GM19452 (cell line): Measurements from ENCODE around the gene SLC2A11.
A peak's percentile ranks its signal among the peaks of the same experiment; 100 is the strongest.
"Not testable (repeated sequence)": the region's sequence is repeated elsewhere in the genome, so short reads cannot be mapped to it uniquely, and the experiment has no call there.

Experiments
- ATAC-seq: cut with Tn5 transposase; IDR thresholded peaks from one replicate; pipeline ENCODE4 v1.9.1; 2021; ENCODE audit not compliant: unreplicated experiment

Gene SLC2A11

DNA sequence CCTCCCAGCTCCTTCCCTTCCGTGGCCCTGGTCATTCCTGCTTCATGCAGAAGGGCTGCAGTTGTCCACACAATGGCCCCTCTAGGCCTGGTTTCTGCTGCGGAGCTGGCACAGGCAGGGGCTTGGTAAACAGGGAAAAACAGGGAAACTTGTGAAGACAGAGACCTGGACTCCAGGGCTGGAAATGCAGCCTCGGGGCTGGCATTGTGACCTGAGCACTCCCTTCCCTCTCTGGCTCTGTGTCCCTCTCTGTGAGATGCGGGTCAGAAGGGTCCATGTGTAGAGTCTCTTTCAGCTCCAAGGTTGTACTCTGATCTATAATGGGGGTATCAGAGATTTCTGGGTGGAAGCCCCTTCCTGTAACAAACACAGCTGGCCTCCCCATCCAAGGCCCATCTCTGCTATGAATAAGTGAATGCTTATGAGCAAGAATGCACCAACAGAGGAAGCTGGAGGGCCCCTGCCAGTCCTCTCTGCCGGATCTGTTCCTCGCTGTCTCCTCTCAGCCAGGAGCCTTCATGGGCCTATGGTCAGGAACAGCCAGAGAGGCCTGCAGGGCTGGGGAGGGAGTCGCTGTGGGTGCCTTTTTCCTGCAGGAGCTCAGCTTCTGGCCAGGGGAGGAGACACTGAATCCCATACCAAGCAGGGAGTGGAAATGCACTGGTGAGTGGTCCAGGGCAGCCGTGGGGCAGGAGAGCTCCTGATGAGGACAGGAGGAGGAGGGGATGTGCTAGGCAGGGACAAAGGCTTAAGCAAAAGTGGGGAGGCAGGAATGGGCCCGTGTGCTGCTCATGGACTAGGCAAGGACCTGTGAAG, 12.2 kb upstream of the SLC2A11 start:
- ATAC-seq: no peak

DNA sequence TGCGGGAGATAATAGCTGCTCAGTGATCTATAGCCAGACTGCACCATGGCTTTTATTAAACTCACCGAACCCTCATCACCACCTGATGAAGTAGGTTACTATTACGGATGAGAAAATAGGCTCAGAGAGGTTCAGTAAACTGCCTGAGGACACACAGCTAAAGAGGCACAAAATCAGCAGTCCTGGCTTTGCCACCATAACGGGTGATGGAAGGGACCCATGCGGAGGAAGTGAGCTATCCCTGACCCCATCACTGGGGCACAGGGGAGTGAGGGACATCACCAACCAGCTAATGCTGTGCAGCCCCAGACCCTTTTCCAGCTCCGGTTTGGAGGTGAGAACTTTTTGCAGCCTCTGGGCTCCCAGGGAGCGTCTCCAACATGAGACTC, 11.6 kb upstream of the SLC2A11 start:
- no peak for ATAC-seq

DNA sequence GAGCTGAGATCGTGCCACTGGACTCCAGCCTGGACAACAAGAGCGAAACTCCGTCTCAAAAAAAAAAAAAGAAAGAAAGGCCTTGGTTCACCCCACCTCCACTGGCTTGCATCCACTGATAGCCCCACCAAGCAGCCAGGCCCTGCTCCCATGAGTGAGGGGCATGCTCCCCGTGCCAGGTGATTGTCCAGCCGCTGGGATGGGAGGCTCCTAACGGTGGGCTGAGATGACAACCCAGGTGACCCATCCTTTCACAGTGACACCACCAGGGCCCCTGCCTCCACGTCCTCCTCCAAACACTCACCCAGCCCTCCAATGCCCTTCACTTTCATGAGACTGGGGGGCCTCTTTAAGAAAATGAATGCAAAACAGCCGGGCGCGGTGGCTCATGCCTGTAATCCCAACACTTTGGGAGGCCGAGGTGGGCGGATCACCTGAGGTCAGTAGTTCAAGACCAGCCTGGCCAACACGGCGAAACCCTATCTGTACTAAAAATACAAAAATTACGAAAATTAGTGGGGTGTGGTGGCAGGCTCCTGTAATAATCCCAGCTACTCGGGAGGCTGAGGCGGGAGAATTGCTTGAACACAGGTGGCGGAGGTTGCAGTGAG, 10.3 kb upstream of the SLC2A11 start:
- no peak for ATAC-seq

DNA sequence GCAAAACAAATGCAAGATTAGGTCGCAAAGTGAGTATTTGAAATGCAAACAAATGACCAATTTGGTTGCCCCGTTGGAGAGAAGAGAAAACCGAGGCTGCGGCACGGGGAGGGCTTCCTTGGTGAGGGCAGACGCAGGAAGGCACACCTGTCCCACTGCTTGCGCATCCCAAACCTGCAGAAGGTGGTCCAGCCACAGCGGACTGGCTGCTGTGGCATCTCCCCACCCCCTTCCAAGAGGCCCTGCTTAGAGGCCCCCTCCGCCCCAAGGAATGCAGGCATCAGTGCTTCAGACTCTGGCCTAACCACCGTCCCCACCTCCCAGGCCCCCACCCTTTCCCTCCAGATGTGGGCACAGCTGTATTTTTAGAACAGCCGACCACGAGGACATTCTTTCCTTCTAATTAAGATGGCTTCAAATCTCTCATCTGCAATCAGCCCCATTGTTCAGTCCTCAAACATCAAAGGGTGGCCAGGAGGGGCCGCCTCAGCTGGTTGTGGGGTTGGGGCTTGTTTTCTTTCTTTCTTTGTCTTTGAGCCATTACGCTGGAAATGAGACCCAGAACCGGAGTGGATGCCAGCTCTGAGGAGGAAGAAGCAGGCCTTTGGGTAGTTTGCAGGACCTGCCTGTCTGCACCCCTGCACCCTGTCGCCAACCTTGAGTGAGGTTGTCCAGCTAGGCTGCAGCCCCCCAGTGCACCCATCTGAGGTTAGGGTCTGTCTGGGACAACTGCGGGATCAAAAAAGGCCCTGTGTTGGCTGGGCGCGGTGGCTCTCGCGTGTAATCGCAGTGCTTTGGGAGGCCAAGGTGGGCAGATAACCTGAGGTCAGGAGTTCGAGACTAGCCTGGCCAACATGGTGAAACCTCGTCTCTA, 9.4 kb upstream of the SLC2A11 start:
- ATAC-seq: no peak

DNA sequence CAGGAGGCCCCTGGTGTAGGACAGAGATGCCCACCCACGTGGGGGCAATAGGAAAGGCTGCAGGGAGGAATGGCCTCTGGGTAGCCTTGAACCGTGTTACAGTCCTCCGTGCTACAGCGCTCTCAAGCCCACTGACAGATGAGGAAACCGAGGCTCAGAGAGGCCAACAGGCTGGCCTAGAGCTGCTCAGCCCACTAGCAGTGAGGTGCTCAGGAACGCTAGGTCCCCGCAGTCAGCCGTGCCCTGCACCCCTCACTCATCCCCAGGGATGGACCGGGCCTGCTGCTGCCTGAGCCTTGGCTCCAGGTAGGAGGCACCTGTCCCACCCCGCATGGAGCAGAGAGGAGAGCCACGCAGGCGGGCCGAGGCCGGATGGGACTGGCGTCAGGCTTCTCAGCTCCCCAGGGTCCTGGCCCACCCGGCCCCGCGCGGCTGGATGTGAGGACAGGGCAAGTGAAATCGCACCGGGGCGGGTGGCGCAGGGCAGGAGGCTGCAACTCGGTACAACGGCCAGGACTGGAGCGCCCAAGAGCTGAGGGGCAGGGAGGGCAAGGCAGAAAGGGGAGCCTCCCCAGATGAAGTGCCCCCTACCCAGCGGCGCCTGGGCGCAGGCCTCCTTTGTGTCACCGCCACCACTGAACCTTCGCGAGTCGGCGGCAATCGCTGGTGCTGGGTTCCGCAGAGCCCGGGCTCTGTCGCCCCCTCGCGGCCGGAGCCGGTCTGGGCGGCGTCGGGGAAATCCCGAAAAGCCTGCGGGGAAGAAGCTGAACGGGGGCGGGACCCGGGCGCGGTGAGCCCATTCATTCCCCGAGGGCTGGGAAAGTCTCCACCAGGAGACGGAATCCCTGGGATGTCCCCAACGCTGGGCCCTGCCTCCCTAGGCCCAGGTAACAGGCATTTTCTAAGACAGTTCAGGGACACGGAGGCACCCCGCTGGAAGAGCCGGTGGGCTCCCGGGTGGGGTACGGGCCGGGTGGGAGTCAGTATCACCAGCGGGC, 8.4 kb upstream of the SLC2A11 start:
- no peak for ATAC-seq

DNA sequence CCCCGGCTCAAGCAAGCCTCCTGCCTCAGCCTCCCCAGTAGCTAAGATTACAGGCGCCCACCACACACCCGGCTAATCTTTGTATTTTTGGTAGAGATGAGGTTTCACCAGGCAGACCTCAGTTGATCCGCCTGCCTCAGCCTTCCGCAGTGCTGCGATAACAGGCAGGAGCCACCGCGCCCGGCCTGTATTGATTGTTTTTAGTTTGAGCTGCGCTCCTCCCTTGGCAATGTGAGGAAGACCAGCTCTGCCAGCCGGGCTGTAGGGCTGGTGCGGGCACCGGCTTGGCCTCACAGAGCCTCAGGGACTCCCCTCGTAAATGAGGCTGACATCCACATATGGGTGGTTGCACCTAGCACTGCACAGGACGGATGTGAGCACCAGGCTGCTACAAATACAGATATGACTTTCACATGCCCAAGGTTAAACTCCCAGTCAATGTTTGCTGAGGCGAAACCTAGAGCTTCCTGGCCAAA, 7.5 kb upstream of the SLC2A11 start:
- ATAC-seq: peak; percentile 85

DNA sequence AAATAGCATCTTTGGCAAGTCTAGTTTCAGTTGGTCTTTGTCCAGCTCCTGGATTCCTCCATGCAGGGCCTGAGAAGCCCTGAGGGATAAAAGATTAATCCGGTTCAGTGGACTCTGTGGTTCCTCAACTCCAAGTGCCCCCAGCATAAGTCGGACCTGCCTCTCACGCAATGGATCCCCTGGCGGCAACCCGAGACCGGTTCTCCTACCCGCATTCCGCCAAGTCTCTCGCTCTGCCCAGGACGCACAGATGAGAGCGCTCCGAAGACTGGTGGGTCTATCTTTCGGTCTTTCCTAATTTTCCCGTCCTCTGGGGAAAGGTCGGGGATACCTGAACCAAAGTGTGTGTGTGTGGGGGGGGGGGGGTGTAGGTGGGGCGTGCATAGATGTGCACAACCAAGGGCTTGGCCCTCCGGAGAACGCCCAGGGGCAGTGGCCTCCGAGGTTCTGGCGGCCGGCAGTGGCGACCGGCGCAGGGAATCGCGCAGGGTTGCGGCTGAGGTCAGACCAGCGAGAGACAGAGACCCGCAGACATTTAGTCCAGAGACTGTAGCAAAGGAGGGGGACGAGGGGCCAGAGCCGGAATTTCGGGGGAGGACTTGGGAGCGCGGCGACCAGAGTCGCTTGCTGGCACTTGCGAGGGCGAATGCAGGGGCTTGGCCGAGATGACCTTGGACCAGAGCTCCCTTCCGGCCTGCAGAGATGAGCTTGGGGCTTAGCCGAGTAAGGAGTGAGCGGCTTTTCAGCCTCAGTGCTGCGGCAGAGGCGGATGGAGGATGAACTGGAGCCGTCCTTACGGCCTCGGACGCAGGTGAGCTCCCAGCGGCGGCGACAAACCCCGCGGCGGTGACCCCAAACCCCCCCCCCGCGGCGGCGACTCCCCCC, 712 bp upstream of the SLC2A11 start:
- peak; percentile 50 for ATAC-seq

DNA sequence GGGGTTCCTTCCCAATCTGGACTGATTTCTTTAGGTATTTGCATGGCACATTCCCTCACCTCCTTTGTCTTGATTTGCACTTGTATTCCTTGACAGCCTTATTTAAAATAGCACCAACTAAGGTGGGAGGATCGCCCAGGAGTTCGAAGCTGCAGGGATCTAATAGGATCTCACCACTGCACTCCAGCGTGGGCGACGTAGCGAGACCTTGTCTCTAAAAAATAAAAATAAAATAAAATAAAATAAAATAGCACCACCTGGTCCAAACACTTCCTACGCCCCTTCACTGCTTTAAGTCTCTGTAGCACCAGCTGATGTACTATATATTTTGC, 775 bp downstream of the SLC2A11 start:
- ATAC-seq: no peak

DNA sequence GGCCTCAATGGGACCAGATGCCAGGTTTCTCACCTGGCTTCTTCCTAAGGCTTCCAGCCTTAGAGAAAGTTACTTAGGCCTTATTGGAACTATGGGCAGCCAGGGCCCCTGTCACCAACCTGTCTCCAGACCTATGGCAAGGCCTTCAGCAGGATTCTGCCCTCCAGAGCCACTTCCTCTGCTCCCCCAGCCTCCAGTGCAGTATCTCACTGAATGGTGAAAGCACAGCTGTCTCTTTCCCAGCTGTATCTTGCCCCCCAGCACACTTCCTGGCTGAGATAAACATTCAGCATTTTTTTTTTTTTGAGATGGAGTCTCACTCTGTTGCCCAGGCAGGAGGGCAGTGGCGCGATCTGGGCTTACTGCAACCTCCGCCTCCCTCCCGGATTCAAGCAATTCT, 1.5 kb downstream of the SLC2A11 start:
- no peak for ATAC-seq

DNA sequence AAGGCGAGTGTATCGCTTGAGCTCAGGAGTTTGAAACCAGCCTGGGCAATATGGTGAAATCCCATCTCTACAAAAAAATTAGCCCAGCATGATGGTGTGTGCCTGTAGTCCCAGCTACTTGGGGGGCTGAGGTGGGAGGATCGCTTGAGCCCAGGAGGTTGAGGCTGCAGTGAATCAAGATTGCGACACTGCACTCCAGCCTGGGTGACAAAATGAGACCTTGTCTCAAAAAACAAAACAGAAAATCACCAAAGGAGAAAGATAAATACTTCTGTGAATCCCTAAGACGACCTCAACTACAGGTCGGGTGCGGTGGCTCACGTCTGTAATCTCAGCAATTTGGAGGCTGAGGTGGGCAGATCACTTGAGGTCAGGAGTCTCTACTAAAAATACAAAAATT, 2.5 kb downstream of the SLC2A11 start:
- not testable (repeated sequence) for ATAC-seq

DNA sequence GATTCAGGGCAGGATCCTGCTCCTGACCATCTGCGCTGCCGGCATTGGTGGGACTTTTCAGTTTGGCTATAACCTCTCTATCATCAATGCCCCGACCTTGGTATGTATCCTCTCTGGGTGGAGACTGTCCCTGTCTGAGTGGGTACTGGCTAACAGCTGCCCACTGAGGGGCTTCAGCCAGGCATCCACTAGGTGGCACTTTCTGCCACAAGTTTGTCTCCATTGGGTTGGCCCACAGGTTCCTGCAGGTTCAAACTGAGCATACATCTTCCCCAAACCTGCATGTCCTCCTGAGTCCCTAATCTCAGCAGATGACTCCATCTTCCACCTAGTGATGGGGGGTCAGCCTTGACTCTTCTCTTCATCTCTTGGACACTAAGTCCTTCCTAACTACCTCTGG, 4.4 kb downstream of the SLC2A11 start:
- no peak for ATAC-seq

DNA sequence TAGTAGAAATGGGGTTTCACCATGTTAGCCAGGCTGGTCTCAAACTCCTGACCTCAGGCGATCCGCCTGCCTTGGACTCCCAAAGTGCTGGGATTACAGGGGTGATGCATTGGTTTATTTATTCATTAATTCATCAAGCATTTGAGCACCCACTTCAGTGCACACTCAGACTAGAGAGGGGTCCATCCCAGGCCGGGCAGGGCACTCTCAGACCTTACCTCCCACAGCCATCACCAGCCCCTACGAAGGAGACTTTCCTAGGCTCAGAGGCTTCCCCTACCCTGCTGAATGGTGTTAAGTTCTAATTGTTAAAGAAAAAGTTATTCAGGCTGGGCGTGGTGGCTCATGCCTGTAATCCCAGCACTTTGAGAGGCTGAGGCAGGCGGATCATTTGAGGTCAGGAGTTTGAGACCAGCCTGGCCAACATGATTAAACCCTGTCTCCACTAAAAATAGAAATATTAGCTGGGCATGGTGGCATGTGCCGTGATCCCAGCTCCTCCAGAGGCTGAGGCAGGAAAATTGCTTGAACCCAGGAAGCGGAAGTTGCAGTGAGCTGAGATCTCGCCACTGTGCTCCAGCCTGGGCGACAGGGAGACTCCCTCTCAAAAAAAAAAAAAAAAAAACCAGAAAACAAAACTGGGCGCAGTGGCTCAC, 7.0 kb downstream of the SLC2A11 start:
- ATAC-seq: not testable (repeated sequence)

DNA sequence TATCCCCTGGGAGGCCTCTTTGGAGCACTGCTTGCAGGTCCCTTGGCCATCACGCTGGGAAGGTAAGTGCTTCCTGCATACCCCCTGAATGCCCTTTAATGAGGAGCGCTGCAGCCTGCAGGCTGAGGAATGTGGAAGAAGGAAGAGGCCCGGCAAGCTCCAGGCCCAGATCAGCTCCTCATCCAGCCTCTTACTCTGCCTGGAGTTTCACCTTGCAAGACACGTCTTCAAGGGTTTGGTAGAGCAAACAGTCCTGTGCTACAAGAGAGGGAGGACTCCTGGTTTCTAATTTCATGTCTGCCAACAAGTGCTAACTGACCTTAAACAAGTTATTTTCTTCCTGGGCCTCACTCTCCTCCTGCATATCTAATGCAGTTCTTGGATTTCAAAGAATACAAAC, 10.9 kb downstream of the SLC2A11 start:
- ATAC-seq: no peak

DNA sequence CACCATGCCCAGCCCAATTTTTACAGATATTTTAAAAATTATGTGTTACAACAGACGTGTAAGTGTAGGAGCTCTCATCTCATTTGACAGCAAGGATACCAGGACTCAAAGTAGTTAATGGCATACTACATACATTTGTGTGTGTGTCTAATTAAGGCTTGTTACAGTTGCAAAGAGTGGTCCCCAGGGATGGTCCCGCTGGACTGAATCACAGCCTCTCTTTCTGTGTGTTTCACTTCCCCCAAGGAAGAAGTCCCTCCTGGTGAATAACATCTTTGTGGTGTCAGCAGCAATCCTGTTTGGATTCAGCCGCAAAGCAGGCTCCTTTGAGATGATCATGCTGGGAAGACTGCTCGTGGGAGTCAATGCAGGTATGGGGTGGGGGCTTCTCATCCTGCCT, 17.2 kb downstream of the SLC2A11 start:
- no peak for ATAC-seq

DNA sequence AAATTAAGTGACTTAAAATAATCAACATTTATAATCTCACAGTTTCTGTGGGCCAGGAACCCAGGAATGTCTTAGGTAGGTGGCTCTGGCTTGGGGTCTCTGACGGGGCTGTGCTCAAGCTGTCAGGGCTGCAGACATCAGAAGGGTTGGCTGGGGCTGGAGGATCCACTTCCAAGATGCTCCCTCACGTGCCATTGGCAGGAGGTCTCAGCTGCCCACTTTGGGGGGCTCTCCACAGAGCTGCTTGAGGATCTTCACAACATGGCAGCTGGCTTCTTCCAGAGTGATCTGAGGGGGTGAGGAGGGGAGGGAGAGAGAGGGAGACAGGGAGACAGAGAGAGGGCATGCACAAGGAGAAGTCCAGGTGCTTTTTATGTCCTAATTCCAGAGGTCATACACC, 18.1 kb downstream of the SLC2A11 start:
- ATAC-seq: no peak

DNA sequence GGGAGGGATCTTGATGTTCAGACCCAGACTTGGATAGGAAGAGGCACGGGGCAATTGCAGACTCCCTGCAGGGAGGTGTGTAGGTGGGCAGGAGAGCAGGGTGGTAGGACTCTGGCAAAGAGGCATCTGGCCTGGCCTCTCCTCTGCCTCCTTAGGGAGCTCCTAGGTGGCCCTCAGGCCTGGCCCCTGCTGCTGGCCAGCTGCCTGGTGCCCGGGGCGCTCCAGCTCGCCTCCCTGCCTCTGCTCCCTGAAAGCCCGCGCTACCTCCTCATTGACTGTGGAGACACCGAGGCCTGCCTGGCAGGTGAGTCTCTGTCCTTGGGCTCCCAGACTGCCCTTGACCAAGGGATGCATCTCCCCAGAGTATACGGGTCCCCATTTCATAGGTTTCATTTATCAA, 19.9 kb downstream of the SLC2A11 start:
- no peak for ATAC-seq

DNA sequence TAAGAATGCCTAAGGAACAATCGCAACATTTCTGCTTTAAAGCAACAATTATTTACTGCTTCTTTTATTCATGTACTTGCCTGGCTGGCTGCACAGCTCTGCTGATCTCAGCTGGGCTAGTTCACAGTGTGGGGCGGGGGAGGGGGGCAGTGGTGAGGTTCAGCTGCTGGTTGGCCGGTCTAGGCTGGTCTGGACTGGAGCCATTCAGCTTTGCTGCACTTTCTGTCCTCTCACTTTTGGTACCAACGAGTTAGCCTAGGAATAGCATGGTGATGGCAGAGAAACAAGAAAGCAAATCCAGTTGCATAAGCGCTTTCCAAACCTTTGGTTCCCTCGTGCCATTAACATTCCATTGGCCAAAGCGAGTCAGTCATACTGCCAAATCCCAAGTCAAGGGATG, 20.5 kb downstream of the SLC2A11 start:
- no peak for ATAC-seq

DNA sequence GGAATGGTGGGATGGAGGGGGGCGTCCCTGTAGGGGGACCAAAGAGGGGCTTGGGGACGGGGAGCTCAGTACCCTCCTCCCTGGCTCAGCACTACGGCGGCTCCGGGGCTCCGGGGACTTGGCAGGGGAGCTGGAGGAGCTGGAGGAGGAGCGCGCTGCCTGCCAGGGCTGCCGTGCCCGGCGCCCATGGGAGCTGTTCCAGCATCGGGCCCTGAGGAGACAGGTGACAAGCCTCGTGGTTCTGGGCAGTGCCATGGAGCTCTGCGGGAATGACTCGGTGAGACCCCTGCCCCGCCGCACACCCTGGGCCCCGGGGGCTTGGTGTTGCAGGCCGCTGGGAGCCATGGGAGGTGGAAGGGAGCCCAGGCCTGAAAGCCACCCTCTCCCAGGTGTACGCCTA, 24.7 kb downstream of the SLC2A11 start:
- no peak for ATAC-seq

DNA sequence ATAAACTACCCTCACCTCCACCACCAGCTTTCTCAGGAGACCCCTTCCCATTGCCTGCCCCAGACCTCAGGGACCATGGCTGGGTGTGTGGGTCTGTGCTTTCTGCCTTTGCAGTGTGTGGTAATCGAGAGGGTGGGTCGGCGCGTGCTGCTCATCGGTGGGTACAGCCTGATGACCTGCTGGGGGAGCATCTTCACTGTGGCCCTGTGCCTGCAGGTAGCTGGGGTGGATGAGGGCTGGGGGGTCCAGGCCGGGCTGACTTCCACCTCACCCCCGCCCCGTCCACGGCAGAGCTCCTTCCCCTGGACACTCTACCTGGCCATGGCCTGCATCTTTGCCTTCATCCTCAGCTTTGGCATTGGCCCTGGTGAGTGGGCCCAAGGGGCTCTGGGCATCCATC, 26.0 kb downstream of the SLC2A11 start:
- no peak for ATAC-seq
